Glomerular endothelial cell (primary cell): ENCODE data around the gene SLC26A8. TPM values are rescaled to one million over a fixed set of nuclear protein-coding genes. Genes with fewer than 3 reads are reported as not detected.
"Not testable (repeated sequence)": the region's sequence is repeated elsewhere in the genome, so short reads cannot be mapped to it uniquely, and the experiment has no call there.

Experiments
- DNase-seq: peaks from one replicate; pipeline ENCODE4 v3.0.0-alpha.2; 2011; ENCODE audit warnings: low read depth, low spot score; ENCODE audit errors: extremely low read depth
- total RNA-seq: library from RNA; depleted of rRNA; stranded (reverse); fragments of >200 nt; gene quantifications from 2 replicates; pipeline ENCODE4 v1.2.3, GENCODE V29; 2015

Gene SLC26A8
- total RNA-seq, 1 donor from 2014 or later: not detected

DNA sequence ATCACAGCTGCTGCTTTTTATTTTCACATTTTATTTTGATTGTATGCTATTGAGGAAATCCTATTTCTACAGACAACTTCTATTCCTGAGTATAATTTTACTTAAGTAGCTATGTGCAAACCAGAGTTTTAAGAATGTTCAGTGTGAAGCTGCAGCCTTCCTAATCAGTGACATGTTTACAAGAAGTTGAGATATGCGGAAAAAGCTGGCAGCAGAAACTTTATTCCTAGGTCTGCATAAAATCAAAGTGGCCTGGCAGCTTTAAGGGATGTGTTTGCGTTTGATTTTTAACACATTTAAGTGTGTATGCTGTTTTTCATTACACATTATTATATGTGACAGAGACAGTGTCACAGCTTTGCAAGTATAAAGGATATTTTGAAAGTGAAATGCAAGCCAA, 29.4 kb upstream of the SLC26A8 start:
- no peak for DNase-seq

GRCh38 chr6:36052097-36052496, 27.7 kb upstream of the SLC26A8 start:
- DNase-seq: no peak

DNA sequence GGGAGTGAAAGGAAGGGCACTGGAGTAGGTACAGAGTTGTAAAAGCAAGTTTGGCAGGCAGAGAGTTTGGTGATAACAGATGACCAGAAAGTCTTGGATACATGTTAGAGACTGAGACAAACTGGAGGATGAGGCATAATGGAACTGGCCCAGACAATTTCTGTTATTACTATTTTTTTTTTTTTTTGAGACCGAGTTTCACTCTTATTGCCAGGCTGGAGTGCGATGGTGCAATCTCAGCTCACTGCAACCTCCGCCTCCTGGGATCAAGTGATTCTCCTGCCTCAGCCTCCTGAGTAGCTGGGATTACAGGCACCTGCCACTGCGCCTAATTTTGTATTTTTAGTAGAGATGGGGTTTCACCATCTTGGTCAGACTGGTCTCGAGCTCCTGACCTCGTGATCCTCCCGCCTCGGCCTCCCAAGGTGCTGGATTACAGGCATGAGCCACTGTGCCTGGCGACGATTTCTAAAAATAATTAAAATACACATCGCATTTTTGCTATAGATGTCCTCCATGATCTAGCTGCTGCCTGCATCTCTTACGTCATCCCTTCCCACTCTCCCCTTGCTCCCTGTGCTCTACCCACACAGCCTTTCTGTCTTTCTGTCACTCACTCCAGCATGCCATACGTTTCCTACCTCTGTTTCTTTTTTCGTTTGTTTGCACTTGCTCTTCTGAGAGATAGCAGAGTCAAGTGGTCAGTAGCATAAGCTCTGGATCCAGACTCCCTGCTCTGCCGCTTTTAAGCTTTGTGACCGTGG, 26.7 kb upstream of the SLC26A8 start:
- no peak for DNase-seq

DNA sequence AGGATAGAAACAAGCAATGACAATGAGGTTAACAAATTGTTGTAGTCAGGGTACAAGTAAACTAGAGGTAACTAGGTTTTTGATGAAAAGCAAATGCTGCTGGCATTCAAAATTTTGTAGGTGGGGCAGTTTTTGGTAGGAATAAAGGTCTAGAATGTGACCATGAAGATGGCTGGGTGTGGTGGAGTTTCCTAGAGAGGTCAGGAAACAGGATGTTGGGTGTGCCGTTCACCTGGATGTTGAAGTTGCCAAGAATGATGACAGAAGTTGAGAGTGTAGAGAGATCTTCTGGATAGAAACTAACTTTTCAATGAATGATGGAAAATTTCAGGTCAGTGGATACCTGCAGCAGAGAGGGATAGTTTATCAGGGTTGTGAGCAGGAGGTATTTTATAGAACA, 25.9 kb upstream of the SLC26A8 start:
- no peak for DNase-seq

DNA sequence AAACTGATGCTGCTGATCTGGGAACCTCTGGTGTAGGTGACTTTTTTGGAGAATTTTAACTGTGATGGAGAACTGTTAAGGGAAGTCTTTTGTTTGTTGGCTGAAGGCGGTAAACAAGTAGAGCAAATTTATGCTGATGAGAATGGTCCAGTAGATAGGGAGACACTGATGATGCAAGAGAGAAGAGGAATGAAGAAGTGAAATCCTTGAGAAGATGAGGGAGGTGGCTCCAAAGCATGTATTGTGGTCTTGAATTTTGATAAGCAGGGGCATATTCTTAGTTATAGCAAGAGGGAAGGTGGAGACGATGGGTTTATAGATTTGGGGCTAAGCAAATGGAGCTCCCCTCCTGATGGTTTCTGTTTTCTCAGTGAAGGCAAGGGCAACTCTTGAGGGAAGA, 25.1 kb upstream of the SLC26A8 start:
- DNase-seq: no peak

DNA sequence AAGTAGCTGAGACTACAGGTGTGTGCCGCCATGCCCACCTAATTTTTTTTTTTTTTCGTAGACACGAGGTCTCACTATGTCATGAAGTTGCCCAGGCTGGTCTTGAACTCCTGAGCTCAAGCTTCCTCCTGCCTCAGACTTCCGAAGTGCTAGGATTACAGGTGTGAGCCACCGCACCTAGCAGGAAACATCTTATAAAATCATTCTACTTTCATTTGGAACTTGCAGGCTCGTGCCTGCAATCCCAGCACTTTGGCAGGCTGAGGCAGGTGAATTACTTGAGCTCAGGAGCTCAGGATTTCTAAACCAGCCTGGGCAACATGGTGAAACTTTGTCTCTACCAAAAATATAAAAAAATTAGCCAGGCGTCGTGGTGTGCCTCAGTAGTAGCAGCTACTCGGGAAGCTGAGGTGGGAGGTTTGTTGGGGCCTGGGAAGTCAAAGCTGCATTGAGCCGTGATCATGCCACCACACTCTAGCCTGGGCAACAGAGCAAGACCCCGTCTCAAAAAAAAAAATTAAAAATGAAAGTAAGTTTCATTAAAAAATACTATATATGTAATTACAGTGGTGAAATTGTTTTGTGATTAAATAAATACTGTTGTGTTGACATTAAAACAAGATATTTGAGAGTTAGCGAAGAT, 18.3 kb upstream of the SLC26A8 start:
- DNase-seq: no peak

DNA sequence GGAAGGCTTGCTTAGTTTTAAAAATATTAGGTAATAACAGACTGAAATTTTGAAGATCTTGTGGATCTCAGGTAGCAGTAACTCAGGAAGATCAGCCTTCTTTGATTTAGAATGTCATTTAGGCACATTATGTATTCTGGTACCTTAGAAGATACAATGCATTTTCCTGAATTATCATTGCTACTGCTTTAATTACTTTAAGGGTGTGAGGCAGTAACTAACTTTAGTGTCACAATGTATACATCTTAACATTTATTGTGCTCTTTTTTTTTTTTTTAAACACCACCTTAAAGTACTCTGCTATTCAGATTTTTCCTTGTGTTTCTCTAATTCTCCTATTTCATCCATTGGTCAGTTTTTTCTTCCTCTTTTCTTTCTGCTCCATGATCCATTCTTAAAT, 16.5 kb upstream of the SLC26A8 start:
- no peak for DNase-seq

DNA sequence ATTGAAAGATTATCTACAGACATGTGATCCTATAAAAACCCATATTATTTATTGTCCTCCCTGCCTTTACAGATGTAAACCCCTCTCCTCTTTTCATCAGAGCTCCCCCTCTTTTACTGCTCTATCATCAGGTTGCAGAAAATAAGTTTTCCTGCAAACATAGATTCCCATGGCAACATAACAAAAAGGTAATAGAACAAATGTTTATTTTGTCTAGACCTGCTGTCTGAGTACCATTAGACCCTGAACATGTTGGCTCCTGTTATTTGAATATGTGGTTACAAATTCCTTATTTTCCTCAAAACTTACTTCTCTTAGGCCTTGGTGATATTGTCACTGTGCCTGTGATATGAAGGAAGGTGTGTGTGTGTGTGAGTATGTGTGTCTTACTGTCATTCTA, 14.7 kb upstream of the SLC26A8 start:
- no peak for DNase-seq

DNA sequence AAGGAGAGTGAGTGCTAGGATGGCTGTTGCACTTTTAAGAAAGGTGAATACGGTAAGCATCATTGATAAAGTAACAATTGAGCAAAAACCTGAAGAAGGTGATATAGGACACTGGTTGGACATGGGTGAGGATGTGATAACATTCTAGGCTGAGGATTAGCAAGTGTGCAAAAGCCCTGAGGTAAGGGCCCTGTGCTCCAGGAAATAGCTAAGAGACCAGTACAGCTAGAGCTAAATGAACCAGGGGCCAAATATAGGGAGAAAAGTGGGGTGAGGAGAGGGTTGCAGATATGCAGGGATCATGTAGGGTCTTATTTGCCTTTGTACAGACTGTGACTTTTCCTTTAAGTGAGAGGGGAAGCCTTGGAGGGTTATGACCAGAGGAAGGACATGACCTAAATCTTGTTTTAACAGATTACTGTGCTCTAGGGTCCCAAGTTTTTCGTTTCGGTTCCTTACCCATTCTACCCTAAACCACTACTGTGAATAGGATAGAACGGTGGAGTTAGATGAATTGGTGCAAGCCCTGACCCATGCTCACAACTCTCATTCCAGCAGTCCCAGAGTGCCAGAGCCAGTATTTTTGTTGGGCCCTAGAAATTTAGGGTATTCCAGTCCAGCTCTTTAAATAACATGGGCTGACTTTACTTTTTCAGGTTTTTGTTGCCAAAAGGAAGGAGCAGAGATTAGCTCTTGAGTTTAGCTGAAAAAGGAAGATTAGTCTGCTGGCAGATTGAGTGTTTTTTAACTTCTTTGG, 13.9 kb upstream of the SLC26A8 start:
- no peak for DNase-seq

DNA sequence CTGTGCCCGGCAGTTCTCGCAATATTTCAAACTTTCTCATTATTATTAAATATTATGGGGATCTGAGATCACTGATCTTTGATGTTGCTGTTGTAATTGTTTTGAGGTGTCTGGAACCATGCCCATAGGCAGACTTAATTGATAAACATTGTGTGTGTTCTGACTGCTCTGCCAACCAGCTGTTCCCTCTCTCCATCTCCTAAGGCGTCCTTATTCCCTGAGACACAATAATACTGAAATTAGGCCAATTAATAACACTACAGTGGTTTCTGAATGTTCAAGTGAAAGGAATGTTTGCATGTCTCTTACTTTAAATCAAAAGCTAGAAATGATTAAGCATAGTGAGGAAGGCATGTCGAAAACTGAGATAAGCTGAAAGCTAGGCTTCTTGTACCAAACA, 10.8 kb upstream of the SLC26A8 start:
- DNase-seq: no peak

DNA sequence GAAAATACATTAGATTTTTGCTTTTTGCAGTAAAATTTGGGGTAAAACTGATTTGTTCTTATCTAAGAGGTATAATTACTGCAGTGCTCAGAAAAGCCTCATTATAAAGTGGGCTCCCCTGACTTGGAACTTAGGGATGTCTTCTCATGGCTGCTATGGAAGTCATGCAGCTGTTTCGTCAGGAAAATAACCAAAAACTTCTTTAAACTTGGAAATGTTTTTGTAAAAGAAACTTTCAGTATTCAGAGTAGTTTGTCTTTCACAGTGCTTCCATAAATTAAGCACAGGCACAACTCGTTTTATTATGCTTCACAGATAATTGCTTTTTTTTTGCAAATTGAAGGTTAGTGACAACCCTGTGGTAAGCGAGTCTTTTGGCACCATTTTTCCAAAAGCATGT, 10.0 kb upstream of the SLC26A8 start:
- no peak for DNase-seq

DNA sequence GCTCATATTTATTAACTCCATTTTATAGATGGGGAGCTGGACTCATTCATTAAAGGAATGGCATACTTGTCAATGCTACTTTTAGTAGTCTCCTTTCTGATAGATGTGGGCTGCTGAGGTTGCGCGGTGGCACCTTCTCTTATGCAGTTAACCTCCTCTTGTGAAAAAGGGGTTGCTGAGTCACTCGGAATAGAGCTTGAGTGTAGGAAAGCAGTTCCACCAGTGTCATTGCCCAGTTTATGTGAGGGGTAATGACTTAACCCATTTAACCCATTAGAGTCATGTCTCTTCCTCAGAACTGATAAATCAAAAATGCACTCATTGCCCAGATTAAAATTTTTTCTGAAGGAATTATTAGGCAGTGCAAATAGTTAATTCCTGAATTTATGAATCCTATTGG, 9.5 kb upstream of the SLC26A8 start:
- no peak for DNase-seq

DNA sequence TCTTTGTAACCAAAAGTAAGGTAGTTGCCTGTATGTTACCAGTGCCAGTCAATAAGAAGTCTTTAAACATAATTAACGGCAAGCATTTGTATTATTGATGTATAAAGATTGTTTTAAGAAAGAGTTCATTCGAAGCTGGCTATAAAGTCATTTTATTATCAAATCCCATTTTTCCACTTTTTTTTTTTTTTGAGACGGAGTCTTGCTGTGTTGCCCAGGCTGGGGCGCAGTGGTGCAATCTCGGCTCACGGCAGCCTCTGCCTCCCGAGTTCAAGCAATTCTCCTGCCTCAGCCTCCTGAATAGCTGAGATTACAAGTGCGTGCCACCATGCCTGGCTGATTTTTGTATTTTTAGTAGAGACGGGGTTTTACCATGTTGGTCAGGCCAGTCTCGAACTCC, 8.7 kb upstream of the SLC26A8 start:
- not testable (repeated sequence) for DNase-seq

GRCh38 chr6:36032261-36032660, 7.8 kb upstream of the SLC26A8 start:
- DNase-seq: no peak

GRCh38 chr6:36029464-36029863, 5.0 kb upstream of the SLC26A8 start:
- no peak for DNase-seq

GRCh38 chr6:36028877-36029324, 4.5 kb upstream of the SLC26A8 start:
- peak; percentile 80 for DNase-seq

GRCh38 chr6:36028088-36028876, 3.8 kb upstream of the SLC26A8 start:
- DNase-seq: no peak

DNA sequence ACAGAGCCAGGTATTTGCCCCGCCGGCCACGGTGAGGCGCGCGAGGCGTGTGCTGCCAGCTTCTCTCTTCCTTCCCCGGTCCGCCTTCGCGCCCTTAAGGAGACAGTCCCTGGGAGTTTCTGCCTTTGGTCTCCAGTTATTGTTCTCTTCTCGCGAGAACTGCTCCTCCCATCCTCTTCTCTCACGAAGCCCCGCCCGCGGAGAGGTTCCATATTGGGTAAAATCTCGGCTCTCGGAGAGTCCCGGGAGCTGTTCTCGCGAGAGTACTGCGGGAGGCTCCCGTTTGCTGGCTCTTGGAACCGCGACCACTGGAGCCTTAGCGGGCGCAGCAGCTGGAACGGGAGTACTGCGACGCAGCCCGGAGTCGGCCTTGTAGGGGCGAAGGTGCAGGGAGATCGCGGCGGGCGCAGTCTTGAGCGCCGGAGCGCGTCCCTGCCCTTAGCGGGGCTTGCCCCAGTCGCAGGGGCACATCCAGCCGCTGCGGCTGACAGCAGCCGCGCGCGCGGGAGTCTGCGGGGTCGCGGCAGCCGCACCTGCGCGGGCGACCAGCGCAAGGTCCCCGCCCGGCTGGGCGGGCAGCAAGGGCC, 3.2 kb upstream of the SLC26A8 start, which contains the start of gene MAPK14:
MAPK14 (plus strand) TSS at position 308 of the 587 bp plus-strand sequence. CDS start 350 bp downstream, outside the sequence.
- peak; percentile 99 for DNase-seq

DNA sequence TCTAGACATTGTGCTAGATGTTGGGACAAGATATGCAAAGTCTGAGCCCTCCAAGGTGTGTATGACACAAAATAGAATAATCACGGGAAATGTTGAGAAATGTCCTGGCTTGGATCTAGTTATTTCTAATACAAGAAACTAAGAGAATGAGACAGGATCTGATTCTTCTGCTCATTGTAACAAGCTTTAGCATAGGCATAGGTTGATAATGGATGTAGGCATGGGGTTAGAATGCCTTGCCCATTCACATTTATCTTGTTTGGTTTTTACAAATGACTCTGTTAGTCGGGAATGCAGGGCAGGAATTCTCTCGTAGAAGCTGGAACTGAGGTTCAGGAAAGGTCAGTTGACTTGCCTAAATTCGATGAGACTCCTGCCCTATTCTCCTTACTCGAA, 1.5 kb upstream of the SLC26A8 start:
- DNase-seq: no peak

GRCh38 chr6:36025260-36025931, 955 bp upstream of the SLC26A8 start:
- no peak for DNase-seq
